Right forelimb (tissue), 1 donor: ENCODE results near the gene CUL2.
"Not testable (repeated sequence)": the region's sequence is repeated elsewhere in the genome, so short reads cannot be mapped to it uniquely, and the experiment has no call there.

Experiments used
- DNase-seq: peaks from one replicate; pipeline ENCODE4 v3.0.0-alpha.2; 2018

The CUL2 gene

DNA sequence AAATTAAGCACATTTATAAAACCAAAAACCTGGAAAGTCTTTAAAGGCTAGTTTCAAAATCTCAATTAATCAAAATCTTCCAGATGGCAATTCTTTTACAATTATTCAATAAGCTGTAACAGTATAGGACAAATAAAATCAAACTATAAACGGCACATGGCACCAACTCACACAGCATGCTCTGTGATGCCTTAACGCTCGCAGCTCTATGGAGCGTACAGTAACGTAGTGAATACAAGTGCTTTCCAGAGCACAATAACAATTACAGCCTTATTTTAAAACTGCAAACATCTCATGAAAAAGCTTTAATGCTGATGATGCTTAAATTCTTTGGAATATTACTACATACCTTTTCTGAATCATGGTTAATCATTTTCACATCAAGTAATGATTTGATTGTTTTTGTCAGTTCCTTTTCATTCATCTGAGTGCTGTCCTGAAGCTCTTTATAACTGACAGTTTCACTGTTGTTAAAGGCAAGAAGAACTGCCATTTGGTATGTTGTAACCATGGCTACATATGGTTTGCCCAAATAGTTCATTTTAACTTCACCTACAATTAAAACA is 74.2 kb downstream of the CUL2 start:
- DNase-seq: no peak

DNA sequence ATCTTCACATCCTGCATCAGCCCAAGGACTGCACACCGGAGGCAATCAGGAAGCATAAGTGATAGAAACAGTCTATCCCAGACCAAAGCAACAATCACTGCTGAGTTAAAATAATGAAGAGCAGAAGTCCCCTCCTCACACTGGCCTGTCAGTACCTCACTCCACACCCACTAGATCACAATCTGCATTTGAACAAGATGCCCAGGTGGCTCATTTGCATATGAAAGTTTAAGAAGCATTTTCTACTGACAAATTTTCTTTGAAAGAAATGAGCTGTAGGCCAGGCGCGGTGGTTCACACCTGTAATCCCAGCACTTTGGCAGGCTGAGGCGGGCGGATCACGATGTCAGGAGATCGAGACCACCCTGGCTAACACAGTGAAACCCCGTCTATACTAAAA is 77.4 kb downstream of the CUL2 start:
- no peak for DNase-seq

DNA sequence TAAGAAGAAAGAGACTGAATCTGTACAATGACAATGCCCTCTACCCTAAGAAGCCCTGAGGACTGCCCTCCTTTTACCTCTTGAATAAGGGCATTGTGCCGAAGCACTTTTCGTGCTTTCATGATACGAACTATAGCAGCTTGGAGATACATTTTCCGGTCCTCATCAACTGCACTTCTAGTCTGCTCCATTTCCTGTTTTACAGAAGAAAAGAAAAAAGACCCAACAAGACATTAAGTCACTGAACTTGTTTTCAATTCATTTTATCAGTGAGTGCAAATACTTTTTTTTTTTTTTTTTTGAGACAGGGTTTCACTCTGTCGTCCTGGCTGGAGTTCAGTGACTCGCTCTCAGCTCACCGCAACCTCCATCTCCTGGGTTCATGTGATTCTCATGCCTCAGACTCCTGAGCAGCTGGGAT is 78.4 kb downstream of the CUL2 start:
- no peak for DNase-seq

DNA sequence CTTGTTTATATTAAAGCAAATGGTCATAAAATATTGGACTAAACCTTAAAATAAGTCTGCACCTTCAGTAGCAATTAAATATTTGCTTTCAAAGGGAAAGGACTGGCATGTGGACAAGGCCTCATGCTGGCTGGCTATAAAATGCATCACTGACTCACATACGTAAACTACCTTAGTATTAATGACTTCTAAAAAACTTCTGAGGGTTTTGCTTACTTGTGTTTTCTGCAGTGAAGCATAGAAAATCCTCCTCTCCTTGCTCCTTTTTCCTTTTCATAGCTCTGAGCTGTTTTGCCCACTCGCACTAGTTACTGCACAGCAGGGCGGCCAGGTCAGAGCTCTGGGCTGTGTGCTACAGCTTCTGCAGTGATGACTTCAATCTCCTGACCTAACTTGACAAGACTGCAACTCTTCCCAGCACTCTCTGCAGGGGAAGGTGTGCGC is 82.3 kb downstream of the CUL2 start:
- DNase-seq: no peak

DNA sequence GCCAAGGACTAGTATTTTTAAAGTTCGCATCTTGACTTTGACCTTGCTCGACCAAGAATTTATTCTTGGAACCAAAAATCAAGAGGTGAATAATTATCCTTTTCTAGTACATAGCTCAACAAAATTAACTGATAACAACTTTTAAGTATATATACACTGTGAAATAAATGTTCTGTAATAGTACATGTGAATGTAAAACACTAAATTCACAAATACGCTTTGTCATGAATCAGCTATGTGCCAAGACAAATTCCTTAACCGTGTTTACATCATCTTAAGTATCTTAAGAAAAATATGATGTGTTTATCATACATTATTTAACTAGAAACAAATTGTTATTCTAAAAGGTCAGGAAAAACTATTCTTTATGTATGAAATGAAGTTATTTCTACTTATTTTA is 83.3 kb downstream of the CUL2 start:
- no peak for DNase-seq

DNA sequence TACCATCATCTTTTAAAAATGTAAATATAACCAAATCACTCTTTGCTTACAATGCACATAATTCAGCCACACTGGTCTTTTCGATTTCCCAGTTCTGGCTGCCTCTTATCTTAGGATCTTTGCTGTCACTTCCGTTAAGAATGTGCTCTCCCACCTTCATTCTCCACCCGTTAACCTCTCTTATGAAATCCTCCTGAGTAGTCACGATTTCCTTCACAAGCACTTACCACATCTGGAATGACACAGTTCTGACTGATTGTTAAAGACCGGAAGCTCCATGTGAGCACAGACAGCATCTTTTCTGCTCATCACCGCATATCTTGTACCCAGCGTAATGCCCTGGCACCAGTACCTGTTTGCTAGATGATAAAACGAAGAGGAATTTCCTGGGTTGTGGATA is 84.3 kb downstream of the CUL2 start:
- DNase-seq: no peak

DNA sequence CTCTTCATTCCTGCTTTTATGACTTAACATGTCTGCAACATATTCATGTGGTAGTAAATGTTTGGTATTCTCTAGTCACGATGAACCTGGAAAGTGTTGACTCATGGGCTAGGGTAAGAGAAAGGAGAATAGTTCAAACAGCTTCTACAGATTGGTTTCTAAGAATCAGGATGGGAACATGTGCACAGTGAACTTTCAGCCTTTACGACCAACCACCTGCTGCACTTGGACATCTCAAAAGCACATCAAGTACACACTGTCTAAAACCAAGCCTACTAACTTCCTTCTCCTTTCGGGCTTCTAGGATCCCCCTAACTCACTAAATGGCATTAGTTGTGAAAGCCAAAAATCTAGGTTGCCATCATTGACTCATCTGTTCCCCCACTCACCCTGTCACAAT is 85.5 kb downstream of the CUL2 start:
- no peak for DNase-seq

DNA sequence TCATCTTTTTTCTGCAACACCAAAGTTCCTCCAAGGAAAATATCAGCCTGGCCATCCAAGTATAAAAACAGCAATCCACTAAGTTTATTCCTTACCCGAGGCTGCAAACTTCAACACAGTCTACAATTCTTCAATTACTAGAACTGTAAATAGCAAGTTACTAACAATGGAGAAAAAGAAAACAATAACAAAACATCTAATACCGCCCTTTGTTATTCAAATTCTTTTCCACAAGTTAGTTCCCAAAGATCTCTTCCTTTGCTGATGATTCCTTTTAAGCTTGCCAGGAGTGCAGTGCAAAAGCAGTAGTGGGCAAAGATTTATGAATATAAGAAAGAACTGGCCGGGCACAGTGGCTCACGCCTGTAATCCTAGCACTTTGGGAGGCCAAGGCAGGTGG is 86.2 kb downstream of the CUL2 start:
- DNase-seq: no peak

DNA sequence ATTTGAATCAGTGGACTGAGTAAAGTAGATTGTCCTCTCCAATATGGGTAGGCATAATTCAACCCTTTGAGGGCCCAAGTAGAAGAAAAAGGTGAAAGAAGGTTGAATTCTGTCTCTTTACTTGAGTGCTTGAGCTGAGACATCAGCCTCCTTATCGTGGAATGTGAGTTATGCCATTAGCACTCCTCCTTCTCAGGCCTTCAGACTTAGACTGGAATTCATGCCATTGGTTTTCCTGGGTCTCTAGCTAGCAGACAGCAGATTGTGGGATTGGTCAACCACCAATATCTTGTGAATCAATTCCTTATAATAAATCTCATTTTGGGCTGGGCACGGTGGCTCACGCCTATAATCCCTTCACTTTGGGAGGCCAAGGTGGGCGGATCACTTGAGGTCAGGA is 89.2 kb downstream of the CUL2 start:
- no peak for DNase-seq

DNA sequence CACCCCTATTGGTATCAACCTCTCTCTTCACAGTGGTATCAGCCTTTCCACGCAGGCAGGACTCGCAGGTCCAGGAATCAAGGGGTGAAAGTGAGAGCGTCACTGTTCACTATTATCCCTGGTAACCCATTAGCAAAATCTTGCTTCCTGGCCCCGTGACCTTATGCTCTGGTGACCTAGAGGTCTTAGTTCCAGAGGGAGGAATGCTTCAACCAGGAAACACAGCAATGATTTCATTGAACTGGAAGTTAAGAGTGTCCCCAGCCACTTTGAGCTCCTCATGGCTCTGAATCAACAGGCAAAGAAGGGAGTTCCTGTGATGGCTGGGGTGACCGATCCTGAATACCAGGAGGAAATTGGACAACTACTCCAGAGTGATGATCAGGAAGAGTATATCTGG is 90.6 kb downstream of the CUL2 start:
- no peak for DNase-seq

DNA sequence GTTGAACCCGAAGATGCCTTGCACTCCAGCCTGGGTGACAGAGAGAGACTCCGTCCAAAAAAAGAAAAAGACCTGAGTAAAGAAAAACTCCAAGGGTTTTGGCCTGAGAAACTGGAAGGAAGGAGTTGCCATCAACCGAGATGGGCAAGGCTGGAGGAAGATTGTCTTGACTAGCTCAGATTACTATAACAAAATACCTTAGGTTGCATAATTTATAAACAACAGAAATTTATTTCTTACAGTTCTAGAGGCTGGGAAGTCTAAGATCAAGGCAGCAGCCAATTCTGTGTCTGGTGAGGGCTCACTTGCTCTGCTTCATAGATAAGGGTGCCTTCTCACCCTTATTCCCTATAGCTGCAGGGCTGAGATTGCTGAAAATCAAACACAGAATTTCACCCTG is 91.2 kb downstream of the CUL2 start:
- DNase-seq: no peak

DNA sequence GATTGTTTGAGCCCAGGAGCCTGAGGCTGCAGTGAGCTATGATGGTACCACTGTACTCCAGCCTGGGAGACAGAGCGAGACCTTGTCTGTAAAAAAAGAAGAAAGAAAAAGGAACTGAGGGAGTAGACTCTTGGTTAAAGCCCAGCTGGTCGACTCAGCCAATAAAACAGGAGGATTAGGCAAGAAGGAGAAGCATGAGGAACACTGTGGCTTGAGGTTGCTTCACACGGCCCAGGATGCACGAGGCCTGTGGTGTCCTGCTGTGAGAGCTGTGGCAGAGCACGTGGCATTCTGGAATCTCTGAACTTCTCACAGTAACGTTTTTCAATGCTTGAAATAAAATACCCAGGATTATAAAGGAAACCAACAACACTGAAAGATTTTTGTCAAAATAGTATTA is 93.3 kb downstream of the CUL2 start:
- DNase-seq: no peak

DNA sequence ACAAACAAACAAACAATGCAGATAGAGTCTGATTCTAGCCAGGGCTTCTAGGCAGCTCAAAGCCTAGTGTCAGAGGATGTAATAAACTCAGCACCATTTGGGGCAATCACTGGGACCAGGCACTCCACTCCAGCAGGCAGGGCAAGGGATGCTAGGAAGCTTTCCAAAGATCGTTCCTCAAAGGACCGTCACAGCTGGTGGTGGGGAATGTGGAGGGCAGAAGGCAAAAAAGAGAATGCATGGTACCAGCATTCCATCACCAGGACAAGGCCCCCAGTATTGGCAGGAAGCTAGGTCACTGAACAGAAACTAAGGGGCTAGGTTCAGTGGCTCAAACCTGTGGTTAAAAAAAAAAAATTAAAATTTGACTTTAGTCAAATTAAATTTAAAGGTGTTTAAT is 94.2 kb downstream of the CUL2 start:
- DNase-seq: no peak

DNA sequence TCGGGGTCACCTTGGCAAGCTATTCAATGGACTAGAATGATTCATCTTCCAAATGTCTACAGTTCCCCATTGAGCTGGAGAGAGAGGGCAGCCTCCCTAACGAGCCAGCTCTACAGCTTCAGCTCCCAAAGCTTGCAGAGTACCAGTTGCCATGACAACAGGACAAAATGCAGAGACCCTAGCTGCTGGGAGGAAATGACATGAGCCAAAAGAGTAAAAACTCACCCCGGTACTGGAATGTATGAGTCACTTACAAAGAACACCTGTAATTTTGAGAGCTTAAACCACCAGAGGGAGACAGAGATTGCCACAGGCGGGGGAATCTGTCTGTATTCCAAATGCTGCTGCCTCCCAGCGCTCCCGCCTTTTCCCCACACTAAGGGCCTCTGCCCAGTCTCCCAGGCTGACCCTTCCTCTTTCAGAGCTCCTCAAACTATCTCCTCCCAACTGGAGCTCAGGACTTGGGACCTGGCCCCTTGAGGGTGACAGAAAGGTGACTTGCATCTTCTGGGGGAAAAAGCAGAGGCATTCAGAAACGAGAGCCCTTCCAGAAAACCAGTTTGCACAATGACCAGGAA is 95.5 kb downstream of the CUL2 start:
- peak; percentile 53 for DNase-seq

DNA sequence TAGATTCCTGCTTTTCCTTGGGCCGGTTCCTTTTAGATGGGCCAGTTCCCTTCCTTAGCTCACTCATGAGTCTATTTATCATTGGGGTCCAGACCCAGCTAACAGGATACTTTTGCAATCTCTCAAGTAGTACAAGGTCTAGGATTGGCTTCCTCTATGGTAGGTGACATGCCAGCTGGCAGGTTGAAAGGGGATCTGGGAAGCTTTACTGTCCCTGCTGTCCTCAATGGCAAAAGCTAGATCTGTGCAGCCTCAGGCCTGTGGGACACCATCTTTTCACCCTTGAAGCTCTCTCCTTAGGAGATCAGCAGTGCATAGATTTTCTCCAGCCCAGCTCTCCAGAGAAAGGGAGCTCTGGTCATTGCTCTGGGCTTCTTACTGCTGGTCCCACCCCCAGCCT is 96.4 kb downstream of the CUL2 start:
- no peak for DNase-seq

DNA sequence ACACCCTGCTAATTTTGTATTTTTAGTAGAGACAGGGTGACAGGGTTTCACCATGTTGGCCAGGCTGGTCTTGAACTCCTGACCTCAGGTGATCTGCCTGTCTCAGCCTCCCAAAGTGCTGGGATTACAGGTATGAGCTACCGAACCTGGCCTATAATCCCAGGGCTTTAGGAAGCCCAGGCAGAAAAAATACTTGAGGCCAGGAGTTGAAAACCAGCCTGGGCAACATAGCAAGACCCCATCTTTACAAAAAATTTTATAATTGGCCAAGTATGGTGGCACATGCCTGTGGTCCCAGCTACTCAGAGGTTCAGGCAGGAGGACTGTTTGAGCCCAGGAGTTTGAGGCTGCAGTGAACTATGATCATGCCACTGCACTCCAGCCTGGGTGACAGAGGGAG is 99.0 kb downstream of the CUL2 start:
- not testable (repeated sequence) for DNase-seq

DNA sequence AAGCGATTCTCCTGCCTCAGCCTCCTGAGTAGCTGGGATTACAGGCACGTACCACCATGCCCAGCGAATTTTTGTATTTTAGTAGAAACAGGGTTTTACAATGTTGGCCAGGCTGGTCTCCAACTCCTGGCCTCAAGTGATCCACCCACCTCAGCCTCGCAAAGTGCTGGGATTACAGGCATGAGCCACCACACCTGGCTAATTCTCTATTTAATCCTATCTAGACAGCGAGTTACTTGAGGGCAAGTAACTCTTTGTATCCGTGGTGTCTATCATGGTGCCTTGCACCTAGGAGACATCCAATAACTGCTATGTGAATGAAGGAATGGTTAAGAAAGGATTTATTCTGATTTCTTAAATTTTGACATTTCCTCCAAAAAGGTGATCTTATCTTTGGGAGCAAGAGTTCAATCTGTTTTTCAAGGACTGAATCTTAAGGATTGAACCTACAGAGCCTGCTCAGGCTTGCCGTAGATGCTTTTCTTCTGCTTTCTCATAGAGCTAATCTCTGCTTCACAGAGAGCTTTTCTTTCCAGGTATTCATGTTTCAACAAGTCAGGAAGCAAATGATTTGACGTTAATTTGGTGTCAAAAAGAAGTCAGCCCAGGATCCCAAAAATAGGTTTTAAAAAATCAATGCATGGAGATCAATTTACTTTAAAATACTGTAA is 101.6 kb downstream of the CUL2 start:
- no peak for DNase-seq

DNA sequence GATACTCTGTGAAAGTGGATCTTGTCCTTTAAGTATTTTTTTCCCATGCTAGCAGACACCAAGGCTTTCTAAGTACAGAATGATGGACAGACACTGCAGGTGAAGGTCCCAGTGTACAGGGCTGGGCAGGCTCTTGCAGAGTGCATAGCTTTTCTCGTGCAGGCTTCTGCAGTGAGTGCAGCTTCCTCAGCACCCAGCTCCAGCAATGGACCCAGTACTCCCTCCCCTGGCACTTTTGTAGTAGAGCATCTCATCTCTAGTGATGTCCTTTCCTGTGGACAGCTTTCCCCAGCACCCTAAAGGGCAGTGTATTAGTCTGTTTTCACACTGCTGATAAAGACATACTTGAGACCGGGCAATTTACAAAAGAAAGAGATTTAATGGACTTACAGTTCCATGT is 104.3 kb downstream of the CUL2 start:
- no peak for DNase-seq

DNA sequence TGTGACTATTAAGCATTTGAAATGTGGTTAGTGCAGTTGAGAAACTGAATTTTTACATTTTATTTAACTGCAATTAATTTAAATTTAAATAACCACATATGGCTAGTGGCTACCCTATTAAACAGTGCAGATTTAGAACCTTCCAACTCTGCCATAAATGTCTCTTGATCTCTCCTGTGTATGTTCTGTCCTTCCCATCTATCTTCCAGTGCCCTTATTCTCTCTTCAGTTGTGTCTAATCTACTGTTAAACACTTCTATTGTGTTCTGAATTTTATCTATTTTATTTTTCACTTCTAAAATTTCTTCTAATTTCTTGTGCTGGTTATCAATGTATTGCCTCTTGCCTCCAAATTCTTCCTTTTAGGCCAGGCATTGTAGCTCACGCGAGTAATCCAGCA is 105.0 kb downstream of the CUL2 start:
- no peak for DNase-seq

DNA sequence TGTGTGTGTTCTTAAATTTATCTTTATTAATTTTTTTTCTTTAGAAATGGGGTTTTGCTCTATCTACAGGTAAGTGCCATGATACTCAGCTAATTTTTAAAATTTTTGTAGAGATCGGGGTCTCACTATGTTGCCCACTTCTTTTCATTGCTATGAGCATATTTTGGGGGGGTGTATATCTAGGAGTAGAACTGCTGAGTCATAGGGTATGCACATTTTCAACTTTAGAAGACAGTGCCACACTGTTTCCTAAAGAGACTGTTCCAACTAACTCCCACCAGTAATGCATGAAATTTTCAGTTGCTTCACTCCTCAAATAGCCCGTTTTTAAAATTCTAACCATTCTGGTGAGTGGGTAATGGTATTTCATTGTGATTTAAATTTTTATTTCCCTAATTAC is 108.3 kb downstream of the CUL2 start:
- DNase-seq: no peak

DNA sequence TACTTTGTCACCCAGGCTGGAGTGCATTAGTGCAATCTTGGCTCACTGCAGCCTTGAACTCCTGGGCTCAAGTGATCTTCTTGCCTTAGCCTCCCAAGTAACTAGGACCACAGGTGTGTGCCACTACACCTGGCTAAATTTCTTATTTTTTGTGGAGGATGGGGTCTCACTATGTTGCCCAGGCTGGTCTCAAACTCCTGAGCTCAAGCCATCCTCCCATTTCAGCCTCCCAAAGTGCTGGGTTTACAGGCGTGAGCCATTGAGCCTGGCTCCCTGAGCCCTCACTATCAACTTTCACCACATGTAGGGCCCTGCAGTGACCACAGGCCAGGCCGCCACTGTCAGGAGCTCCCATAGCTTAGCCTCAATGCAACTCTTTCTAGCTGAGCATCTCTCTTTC is 110.2 kb downstream of the CUL2 start:
- DNase-seq: no peak

DNA sequence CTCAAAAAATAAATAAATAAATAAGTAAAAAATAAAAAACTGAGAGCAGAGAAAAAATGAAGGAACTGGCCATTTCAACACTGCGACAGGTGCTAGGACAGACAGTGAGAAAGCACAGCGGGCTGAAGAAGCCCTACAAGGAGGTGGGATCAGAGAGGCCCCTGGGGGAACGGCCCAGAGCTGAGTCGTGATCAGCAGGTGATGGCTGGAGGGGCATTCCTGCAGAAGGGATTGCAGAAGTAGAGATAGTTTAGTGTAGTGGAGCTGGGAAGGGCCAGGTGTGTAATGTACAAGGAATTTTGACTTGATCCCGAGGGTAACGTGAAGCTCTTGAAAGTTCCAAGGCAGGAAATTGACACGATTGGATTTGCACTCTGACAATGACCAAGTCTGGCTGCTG is 112.1 kb downstream of the CUL2 start:
- DNase-seq: no peak

DNA sequence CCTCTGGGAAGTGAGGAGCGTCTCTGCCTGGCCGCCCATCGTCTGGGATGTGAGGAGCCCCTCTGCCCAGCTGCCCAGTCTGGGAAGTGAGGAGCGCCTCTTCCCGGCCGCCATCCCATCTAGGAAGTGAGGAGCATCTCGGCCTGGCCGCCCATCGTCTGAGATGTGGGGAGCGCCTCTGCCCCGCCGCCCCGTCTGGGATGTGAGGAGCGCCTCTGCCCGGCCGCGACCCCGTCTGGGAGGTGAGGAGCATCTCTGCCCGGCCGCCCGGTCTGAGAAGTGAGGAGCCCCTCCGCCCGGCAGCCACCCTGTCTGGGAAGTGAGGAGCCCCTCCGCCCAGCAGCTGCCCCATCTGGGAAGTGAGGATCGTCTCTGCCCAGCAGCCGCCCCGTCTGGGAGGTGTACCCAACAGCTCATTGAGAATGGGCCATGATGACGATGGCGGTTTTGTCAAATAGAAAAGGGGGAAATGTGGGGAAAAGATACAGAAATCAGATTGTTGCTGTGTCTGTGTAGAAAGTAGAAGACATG is 113.7 kb downstream of the CUL2 start:
- not testable (repeated sequence) for DNase-seq

DNA sequence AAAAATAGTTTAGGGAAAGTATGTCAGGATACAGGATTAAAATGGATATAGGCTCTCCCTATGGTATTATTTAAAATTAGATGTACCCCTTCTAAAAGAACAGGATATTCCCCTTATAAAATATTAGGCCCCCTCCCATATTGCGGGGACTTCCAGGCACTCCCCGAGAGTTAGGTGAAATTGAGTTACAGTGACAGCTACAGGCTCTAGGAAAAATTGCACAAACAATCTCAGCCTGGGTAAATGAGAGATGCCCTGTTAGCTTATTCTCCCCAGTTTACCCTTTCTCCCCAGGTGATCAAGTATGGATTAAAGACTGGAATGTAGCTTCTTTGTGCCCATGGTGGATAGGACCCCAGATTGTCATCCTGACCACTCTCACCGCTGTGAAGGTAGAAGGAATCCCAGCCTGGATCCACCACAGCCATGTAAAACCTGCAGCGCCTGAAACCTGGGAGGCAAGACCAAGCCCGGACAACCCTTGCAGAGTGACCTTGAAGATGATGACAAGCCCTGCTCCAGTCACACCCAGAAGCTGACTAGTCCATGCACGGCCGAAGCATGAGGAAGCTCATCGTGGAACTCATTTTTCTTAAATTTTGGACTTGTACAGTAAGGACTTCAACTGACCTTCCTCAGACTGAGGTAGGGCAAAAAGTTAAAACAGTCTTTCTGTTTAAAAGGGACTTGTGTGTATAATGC is 115.6 kb downstream of the CUL2 start:
- DNase-seq: not testable (repeated sequence)
